RCC 7860 (cell line): ENCODE results near the gene GPC3.

Experiments used
- DNase-seq: peaks from one replicate; pipeline ENCODE4 v3.0.0-alpha.2; 2015; ENCODE audit warnings: low spot score
- FAIRE-seq: peaks from 2 replicates; lab custom pipeline; 2012; peaks lifted over from hg19 to GRCh38; lab: Jason Lieb, UNC

The GPC3 gene

DNA sequence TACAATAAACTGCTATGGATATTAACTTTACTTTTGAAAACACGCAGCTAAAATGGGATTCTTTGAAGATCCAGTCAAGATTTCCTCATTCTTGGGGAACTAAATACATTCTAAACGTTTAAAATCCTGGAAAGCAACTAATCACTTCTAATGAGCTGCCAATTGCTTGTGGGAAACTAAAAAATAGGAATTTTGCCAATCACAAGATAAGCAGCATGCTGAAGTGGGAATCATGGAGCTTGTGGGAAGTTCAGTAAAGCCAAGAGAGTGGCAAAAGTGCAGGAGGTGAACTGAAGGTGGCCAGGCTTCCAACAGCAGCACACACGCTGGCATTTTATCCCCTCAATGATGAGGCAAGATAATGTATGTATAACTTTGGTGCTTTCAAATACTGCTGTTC lies 133.0 kb downstream of the GPC3 start:
- no peak for FAIRE-seq
- DNase-seq, result no peak

DNA sequence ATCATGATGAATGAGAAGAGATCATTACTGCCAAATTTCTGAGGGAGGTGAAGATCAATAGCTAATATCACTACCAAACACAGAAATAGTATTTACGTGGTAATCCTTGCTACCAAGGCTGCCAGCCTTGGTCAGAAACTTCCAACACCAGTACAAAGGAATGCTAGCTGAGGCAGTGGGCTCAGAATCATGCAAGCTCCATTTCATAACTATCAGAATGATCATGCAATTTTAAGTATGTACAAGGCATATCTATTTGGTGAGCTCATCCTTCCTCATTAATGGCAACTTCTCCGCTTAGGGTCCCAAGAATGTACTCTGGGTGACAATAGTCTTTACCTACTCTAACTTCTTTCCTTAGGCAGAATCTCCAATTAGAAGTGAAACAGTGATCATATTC lies 135.0 kb downstream of the GPC3 start:
- no peak for FAIRE-seq
- DNase-seq, result no peak

DNA sequence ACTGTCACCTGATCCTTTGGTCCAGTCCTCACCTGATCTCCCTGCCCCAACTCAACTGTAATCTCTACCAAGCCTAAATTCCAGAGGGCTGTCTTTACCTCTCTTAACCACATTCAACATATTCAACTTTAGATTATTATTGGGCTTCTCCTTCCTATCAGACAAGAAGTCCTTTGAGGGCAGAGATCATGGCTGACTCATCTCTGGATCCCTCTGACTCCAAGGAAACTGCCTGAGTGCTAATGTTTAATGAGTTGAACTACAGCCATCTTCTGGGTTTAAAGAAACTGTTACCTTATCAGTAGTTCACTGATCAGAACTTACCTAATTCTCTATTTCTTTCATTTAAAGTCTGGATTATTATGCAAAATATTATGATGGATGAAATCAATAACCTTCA lies 135.7 kb downstream of the GPC3 start:
- no peak for DNase-seq
- FAIRE-seq, result no peak

GRCh38 chrX:133847340-133847994 lies 137.9 kb downstream of the GPC3 start:
- DNase-seq, result no peak
- no peak for FAIRE-seq

DNA sequence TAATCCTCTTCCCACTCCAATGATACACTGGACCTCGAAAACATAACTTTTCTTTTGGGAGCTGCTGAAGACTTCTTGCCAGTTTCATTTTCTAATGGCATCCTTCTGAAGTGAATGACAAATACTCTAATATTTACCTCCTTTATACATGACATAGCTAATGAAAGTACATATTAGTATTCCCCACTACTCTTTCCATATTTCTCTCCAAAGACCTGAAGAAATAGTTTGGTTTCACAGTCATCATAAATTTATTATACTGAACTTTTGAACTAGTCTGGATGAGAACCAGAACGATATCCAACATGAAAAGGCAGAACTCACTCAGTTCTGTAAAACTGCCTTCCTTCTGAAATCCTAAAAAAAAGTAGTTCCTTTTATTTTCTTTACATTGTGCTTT lies 139.1 kb downstream of the GPC3 start:
- DNase-seq (no peak), FAIRE-seq (no peak)

DNA sequence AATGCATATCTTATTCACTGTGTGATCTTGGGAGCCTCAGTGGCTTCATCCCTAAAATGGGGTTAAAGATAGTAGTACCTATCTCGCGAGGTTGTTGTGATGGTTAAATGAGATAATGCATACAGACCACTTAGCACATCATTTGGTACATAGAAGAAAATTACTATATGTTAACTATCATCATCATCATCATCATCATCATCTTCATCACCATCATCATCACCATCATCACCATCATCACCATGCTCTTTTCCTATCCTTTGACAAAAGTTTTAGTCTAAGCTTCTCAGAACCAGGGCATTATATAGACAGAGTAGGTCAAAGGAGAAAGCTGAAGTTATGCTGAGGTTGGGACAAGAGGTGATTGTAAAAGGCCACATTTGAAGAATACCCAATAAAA lies 145.0 kb downstream of the GPC3 start:
- FAIRE-seq, result no peak
- no peak for DNase-seq

GRCh38 chrX:133838761-133839676 lies 146.4 kb downstream of the GPC3 start:
- DNase-seq (no peak), FAIRE-seq (no peak)

GRCh38 chrX:133837091-133837490 lies 148.3 kb downstream of the GPC3 start:
- FAIRE-seq, result no peak

DNA sequence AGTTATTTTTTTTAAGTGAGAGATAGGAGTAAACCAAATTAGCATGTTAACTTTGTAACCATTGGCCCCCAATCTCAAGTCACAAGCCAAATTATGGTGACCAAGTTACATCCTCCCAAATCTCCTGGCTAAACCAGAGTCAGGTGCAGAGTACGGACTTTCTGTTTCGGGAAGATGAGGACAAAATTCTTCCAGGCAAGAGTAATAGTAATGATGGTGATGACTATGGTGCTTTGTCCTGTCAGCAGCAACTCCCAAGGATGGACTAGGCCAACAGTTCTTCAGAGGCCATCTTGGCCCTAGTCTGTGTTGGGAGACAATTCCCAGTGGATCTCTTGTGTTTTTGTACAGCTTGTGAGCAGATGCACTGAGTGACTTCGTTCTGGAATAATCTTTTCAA lies 148.8 kb downstream of the GPC3 start:
- FAIRE-seq, result no peak
- no peak for DNase-seq

More at GRCh38 chrX:133837091-133837490, 148.3 kb downstream of the GPC3 start:
- no peak for DNase-seq

DNA sequence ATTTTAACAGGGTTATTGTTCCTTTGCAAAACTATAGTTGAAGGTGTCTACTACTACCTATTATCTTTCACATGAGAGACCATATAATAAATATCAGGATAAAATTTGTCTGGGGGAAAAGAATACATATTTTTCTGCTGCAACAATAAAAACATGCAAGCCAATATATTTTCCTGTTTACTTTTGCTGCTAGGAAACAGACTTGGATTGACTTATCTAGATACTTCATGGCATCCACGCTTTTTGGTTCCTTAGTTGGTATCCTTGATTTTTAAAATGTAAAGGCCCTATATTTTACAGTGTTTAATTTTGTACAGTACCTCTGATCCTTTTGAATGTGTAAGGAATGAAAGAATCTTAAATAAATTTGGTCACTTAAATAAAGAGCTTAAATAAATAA lies 150.6 kb downstream of the GPC3 start:
- no peak for DNase-seq
- FAIRE-seq, result no peak

- DNase-seq (no peak), FAIRE-seq (no peak)
Measured at GRCh38 chrX:133819546-133819945, 165.8 kb downstream of the GPC3 start.

DNA sequence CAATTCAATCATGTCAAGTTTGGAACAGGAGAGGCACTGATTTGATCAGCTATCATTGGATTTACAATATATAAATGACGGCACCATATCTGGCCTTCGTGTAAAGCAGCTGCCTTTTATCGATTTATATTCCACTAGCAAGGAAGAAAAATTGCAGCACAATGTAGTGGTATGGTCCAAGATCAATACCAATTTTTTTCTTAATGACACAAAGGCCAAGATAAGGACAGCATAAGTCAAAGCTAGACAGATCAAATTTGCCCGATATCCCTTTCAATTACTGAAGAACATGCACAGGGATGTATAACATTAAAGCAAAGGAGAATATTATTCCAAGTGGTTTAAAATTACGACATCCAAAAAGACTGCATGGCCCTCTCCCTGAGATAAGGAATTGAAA lies 167.4 kb downstream of the GPC3 start:
- no peak for DNase-seq
- no peak for FAIRE-seq

GRCh38 chrX:133815496-133815895 lies 169.9 kb downstream of the GPC3 start:
- FAIRE-seq (no peak), DNase-seq (no peak)

DNA sequence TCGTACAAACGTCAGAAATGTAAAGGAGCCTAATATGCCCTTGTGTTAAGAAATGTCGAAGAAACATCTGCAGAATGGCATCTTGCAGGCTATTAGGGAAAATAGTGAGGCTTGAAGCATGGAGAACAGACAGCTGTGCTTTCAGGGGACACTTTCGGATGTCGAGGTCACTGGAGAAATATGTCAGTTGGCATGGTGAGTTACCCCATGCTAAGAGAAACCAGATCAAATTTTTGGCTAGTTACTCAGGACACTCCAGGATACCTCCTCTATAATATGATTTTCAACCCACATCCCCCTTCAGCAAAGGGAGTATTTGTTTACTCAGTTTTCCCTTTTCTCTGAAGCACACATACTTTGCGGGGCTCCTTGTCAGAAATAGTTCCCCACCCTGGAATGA lies 171.4 kb downstream of the GPC3 start:
- DNase-seq, result no peak
- no peak for FAIRE-seq

- DNase-seq, result no peak
- no peak for FAIRE-seq
Measured at GRCh38 chrX:133812402-133812801, 173.0 kb downstream of the GPC3 start.

- no peak for FAIRE-seq
- DNase-seq, result no peak
Measured at GRCh38 chrX:133810925-133811324, 174.5 kb downstream of the GPC3 start.

DNA sequence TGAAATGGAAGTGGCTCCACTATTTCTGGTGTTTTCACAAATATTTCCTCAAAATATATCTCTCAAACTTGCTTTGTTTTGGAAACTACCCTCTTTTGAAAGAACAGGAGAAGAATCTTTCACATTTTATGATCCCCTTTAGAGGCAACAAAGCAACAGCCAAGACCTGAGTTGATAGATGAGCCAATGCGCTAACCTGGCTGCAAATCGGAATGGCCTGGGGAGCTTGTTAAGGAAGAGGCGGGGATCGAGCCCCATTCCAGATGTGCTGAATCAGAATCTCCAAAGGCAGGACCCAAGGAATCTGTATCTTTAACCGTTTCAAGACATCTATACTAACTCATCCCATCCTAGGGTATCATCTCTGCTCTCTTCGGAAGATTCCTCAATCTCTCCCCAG lies 181.3 kb downstream of the GPC3 start:
- DNase-seq, result no peak
- FAIRE-seq, result no peak

DNA sequence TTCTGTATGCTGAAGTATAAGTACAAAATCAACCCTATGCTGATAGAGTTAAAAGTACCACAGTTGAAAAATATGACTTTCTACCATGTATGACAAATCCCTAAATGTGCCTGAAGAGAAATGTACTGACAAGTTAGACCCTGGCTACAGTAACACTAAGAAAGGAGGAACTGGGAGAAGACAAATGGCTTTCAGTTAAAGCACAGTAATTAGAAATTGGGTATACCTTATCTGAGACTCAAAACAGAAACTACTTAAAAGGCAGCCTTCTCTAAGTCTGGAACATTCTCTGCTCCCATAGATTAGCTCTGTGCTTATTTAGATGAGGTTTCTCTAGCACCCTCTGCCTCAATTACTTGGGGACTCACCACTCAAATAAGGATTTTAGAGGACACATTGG lies 189.1 kb downstream of the GPC3 start:
- DNase-seq (no peak), FAIRE-seq (no peak)

DNA sequence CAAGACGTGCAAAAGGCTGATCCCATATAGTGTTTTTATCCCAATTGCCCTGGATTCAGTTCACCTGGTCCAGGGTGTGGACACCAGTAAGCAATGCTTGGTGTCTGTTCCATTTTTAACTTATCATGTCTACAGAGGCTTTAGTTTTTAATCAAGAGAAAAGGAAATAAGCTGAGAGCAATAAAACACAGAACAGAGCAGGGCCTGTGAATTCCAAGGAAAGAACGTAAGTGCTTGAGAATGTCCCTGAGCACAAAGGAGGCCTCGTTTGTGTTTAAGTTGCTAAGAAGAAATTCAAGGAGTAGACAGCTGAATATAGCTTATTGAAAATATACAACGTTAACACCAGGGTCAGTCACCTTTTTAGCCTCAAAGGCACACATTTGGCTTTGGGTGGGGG lies 191.3 kb downstream of the GPC3 start:
- DNase-seq, result no peak
- no peak for FAIRE-seq

GRCh38 chrX:133793626-133794025 lies 191.8 kb downstream of the GPC3 start:
- DNase-seq (no peak), FAIRE-seq (no peak)

DNA sequence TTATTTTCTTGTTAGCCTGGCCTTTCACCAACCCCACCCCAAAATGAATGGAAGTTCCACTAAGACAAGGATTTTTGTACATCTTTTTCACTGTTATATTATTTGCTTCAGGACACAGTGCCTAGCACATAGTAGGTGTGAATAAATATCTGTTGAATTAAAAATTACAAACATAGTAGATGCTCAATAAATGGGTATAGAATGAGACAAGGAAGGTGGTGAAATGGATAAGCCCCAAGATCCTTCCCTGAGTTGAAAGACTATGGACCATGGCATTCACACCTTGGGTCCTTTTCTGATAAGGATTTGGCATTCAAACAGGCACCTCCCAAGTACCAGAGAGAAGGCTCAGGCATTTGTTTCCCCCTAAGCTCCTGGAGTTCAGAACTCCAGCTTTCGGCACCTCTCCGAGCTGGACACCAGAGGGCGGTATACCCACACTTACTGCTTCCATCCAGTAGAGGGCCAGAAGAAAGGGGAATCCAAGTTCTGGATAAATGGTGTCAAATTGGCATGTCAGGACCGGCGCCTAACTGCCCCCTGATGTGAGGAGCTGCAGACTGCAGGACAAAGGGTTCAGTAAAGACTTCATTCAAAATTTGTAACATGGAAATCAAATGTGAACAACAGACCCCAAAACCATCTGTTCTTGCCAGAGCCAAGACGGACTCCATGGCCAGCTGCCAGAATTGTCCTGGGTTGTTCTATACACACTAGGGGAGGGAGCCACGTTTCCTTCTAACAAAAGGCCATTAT lies 193.0 kb downstream of the GPC3 start:
- DNase-seq (peak; percentile 8), FAIRE-seq (no peak)

DNA sequence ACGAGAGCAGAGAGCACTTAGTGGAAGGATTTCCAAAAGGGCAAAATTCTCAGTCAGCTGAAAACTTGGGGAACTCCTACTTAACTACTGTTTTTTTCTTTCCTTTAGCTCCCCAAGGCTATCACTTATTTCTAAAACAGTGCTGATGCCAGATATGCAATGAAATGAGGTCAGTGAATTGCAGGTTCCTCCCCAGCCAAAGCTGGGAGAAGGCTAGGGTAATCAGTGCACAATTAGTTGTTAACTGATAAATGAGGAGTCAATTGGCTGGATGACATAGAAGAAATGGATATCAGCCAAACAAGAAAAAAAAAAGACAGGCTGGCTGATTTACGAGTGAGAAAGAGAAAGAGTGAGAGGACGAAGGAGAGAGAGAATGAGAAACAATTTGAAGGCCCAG lies 195.6 kb downstream of the GPC3 start:
- FAIRE-seq, result no peak

More for the DNA sequence above, 195.6 kb downstream of the GPC3 start:
- DNase-seq, result no peak
